IMR-90 (cell line): Measurements from ENCODE around the gene BMPER. TPM values are rescaled to one million over a fixed set of nuclear protein-coding genes. Genes with fewer than 3 reads are reported as not detected.

Experiments
- ATAC-seq: fragments of 200-7000 bp; cut with Tn5 transposase; 2 replicates; pipeline ENCODE4 v1.9.1; 2020; ENCODE audit warnings: low read depth, mild to moderate bottlenecking, moderate library complexity
- BruUV-seq: library from RNA; stranded (reverse); fragments of 400-500 nt; replicated peaks from 2 replicates; lab custom pipeline; 2021; lab: Mats Ljungman, UMichigan
- CTCF ChIA-PET: fragments of 300-600 bp; formaldehyde crosslinking; extraction: SDS; loops from one replicate; lab custom pipeline; 2021; ENCODE audit warnings: antibody characterized with exemption; lab: Yijun Ruan, JAX
- POLR2A ChIA-PET: fragments of 300-600 bp; sonication (Branson Sonifier 250); formaldehyde crosslinking; loops from one replicate; lab custom pipeline; 2022; ENCODE audit warnings: antibody characterized with exemption; ENCODE audit not compliant: unreplicated experiment; lab: Charles Lee
- DNase-seq: peaks from one replicate; pipeline ENCODE4 v3.0.0; 2013
- H2AFZ ChIP-seq: replicated peaks from 2 replicates; pipeline ENCODE3; 2013; ENCODE audit warnings: low read length, mild to moderate bottlenecking; ENCODE audit not compliant: poor library complexity
- H2AK5ac ChIP-seq: 2 replicates; pipeline ENCODE4 v1.6.1; 2013; ENCODE audit warnings: low read depth, low read length, inconsistent platforms
- H2AK9ac ChIP-seq: replicated peaks from 2 replicates; pipeline ENCODE3; 2013; ENCODE audit warnings: mild to moderate bottlenecking, low read depth, low read length, moderate library complexity; ENCODE audit not compliant: poor library complexity
- H2BK120ac ChIP-seq: 2 replicates; pipeline ENCODE4 v1.6.1; 2013; ENCODE audit warnings: low read depth, low read length, inconsistent platforms
- H2BK15ac ChIP-seq: 3 replicates; pipeline ENCODE4 v1.6.1; 2013; ENCODE audit warnings: low read depth, low read length, inconsistent platforms
- H2BK20ac ChIP-seq: 2 replicates; pipeline ENCODE4 v1.6.1; 2013; ENCODE audit warnings: low read depth, mild to moderate bottlenecking, inconsistent platforms, low read length, moderate library complexity
- H2BK5ac ChIP-seq: 2 replicates; pipeline ENCODE4 v1.6.1; 2013; ENCODE audit warnings: mild to moderate bottlenecking, low read depth, low read length, inconsistent platforms; ENCODE audit not compliant: poor library complexity, severe bottlenecking
- H3K14ac ChIP-seq: replicated peaks from 2 replicates; pipeline ENCODE4 v1.6.1; 2013; ENCODE audit warnings: low read depth, low read length, inconsistent platforms
- H3K18ac ChIP-seq: 2 replicates; pipeline ENCODE4 v1.6.1; 2013; ENCODE audit warnings: low read depth, low read length, control low read depth
- H3K23ac ChIP-seq: 2 replicates; pipeline ENCODE4 v1.6.1; 2013; ENCODE audit warnings: low read depth, low read length, inconsistent platforms
- H3K27ac ChIP-seq: 2 replicates; pipeline ENCODE4 v1.5.1; 2013; ENCODE audit warnings: mild to moderate bottlenecking, control low read depth, low read length; ENCODE audit not compliant: insufficient read depth
- H3K27me3 ChIP-seq: 2 replicates; pipeline ENCODE4 v1.6.1; 2013; ENCODE audit warnings: low read length; ENCODE audit not compliant: control insufficient read depth, insufficient read depth
- H3K36me3 ChIP-seq: 2 replicates; pipeline ENCODE4 v1.6.1; 2013; ENCODE audit warnings: low read length, mixed read lengths; ENCODE audit not compliant: control insufficient read depth, insufficient read depth
- H3K4ac ChIP-seq: 2 replicates; pipeline ENCODE4 v1.6.1; 2013; ENCODE audit warnings: low read depth, low read length, inconsistent platforms
- H3K4me1 ChIP-seq: 2 replicates; pipeline ENCODE4 v1.6.1; 2013; ENCODE audit warnings: low read length, mixed read lengths; ENCODE audit not compliant: control insufficient read depth, insufficient read depth
- H3K4me2 ChIP-seq: 2 replicates; pipeline ENCODE4 v1.6.1; 2013; ENCODE audit warnings: low read depth, mild to moderate bottlenecking, control low read depth, low read length, moderate library complexity
- H3K4me3 ChIP-seq: 2 replicates; pipeline ENCODE4 v1.5.1; 2013; ENCODE audit warnings: low read depth, mild to moderate bottlenecking, control low read depth, low read length, moderate library complexity; ENCODE audit not compliant: insufficient read depth
- H3K56ac ChIP-seq: 2 replicates; pipeline ENCODE4 v1.6.1; 2013; ENCODE audit warnings: low read length, inconsistent platforms; ENCODE audit not compliant: insufficient read depth; ENCODE audit errors: extremely low read depth
- H3K79me1 ChIP-seq, 2 experiments: 2 replicates each; pipeline ENCODE4 v1.6.1; 2013; ENCODE audit warnings: low read length in 2 of 2, inconsistent platforms in 1 of 2, low read depth in 1 of 2
- H3K9ac ChIP-seq: 2 replicates; pipeline ENCODE4 v1.6.1; 2013; ENCODE audit warnings: low read depth, low read length, control low read depth
- H3K9me1 ChIP-seq: 2 replicates; pipeline ENCODE4 v1.6.1; 2013; ENCODE audit warnings: low read length, inconsistent platforms; ENCODE audit not compliant: insufficient read depth
- H3K9me3 ChIP-seq: 2 replicates; pipeline ENCODE4 v1.6.1; 2013; ENCODE audit warnings: low read length; ENCODE audit not compliant: control insufficient read depth, insufficient read depth
- H4K20me1 ChIP-seq: 2 replicates; pipeline ENCODE4 v1.6.1; 2013; ENCODE audit warnings: low read length, inconsistent platforms; ENCODE audit not compliant: insufficient read depth
- H4K5ac ChIP-seq: 2 replicates; pipeline ENCODE4 v1.6.1; 2013; ENCODE audit warnings: mild to moderate bottlenecking, low read depth, low read length, control low read depth
- H4K8ac ChIP-seq, 2 experiments: 2 replicates each; pipeline ENCODE4 v1.6.1; 2013; ENCODE audit warnings: low read depth in 2 of 2, low read length in 2 of 2, control low read depth in 1 of 2, inconsistent platforms in 1 of 2
- H4K91ac ChIP-seq: 2 replicates; pipeline ENCODE4 v1.6.1; 2013; ENCODE audit warnings: low read depth, low read length, inconsistent platforms; ENCODE audit not compliant: insufficient read depth
- BHLHE40 ChIP-seq: fragments of 150-350 bp; IDR thresholded peaks from 2 replicates; pipeline ENCODE4 v1.6.1; 2016; ENCODE audit warnings: mild to moderate bottlenecking, low read depth, low read length
- CEBPB ChIP-seq: IDR thresholded peaks from 2 replicates; pipeline ENCODE4 v1.6.1; 2012; ENCODE audit warnings: low read depth, low read length, improper control_type of control experiment
- CHD1 ChIP-seq: IDR thresholded peaks from 2 replicates; pipeline ENCODE4 v1.6.1; 2012; ENCODE audit warnings: low read depth, low read length, improper control_type of control experiment
- CTCF ChIP-seq: conservative IDR thresholded peaks from 2 replicates; pipeline ENCODE4 v1.5.1; 2012; ENCODE audit warnings: mild to moderate bottlenecking, low read depth, low read length, improper control_type of control experiment
- FOS ChIP-seq: fragments of 150-350 bp; IDR thresholded peaks from 2 replicates; pipeline ENCODE4 v1.6.1; 2016; ENCODE audit warnings: low read depth, low read length
- MAFK ChIP-seq: IDR thresholded peaks from 2 replicates; pipeline ENCODE4 v1.6.1; 2012; ENCODE audit warnings: low read depth, low read length, improper control_type of control experiment
- MAZ ChIP-seq: IDR thresholded peaks from 2 replicates; pipeline ENCODE4 v1.6.1; 2012; ENCODE audit warnings: low read depth, mild to moderate bottlenecking, low read length, improper control_type of control experiment, moderate library complexity, borderline replicate concordance
- MXI1 ChIP-seq: IDR thresholded peaks from 2 replicates; pipeline ENCODE4 v1.6.1; 2012; ENCODE audit warnings: low read depth, mild to moderate bottlenecking, low read length, moderate library complexity, borderline replicate concordance
- NFE2L2 ChIP-seq: fragments of 150-350 bp; IDR thresholded peaks from 2 replicates; pipeline ENCODE4 v1.6.1; 2016; ENCODE audit warnings: low read depth, mild to moderate bottlenecking, low read length
- POLR2A ChIP-seq: IDR thresholded peaks from 2 replicates; pipeline ENCODE4 v1.6.1; 2012; ENCODE audit warnings: mild to moderate bottlenecking, low read depth, low read length
- RAD21 ChIP-seq: IDR thresholded peaks from 2 replicates; pipeline ENCODE4 v1.6.1; 2012; ENCODE audit warnings: low read length, improper control_type of control experiment
- RCOR1 ChIP-seq: IDR thresholded peaks from 2 replicates; pipeline ENCODE4 v1.6.1; 2012; ENCODE audit warnings: mild to moderate bottlenecking, low read length, improper control_type of control experiment; ENCODE audit not compliant: insufficient replicate concordance
- RFX5 ChIP-seq: IDR thresholded peaks from 2 replicates; pipeline ENCODE4 v1.8.0; 2012; ENCODE audit warnings: low read depth, mild to moderate bottlenecking, low read length, moderate library complexity
- SMC3 ChIP-seq: fragments of 150-350 bp; IDR thresholded peaks from 2 replicates; pipeline ENCODE4 v1.6.1; 2016; ENCODE audit warnings: low read depth, mild to moderate bottlenecking, antibody characterized with exemption, low read length, moderate library complexity
- USF2 ChIP-seq: fragments of 150-350 bp; IDR thresholded peaks from 2 replicates; pipeline ENCODE4 v1.6.1; 2017; ENCODE audit warnings: mild to moderate bottlenecking, antibody characterized with exemption, low read length, low read depth
- WGBS, 2 experiments: methylation state at CpG; one replicate each; pipeline versions ENCODE4 v1.1.5 to v1.1.7; 2013; ENCODE audit warnings: missing lambda C conversion rate in 2 of 2; ENCODE audit not compliant: insufficient read length in 1 of 2; ENCODE audit errors: extremely low coverage in 2 of 2; 5-methylcytosine and 5-hydroxymethylcytosine counted together
- dilution Hi-C: fragments of 300-500 bp; cut with HindIII; formaldehyde crosslinking; loops from one replicate; pipeline ENCODE4 v1.14.3; 2018; ENCODE audit warnings: low sequenced_read_pairs; ENCODE audit not compliant: unreplicated experiment
- in situ Hi-C: fragments of 300-500 bp; cut with MboI; formaldehyde crosslinking; loops from 3 replicates; pipeline ENCODE4 v1.14.3; 2019; ENCODE audit warnings: low sequenced_read_pairs, inconsistent platforms, mixed read lengths
- intact Hi-C: fragments of 100-400 bp; cut with micrococcal nuclease; formaldehyde crosslinking; loops from 2 replicates; pipeline ENCODE4 v1.10.0; 2022
- polyA plus RNA-seq, 3 experiments: library from polyadenylated mRNA; depleted of rRNA; stranded (reverse); fragments of >200 nt; gene quantifications; 2 replicates each; pipeline ENCODE4 v1.2.3, GENCODE V29; 2012; ENCODE audit warnings: low replicate concordance in 1 of 3
- total RNA-seq: library from RNA; depleted of rRNA; stranded (reverse); fragments of >200 nt; gene quantifications from 2 replicates; pipeline ENCODE4 v1.2.3, GENCODE V29; 2012

Gene BMPER
- total and polyA plus RNA-seq, 2 of the 4 experiments (the other 2 are of a cell fraction), result 6.2 to 7.9 TPM

- ChIA-PET CTCF (no interaction called here), POLR2A (no interaction called here)
- no peaks in the 10 kb centered on the region for H4K20me1 ChIP-seq
- H3K4me1 ChIP-seq, result peaks cover 4% of the 10 kb centered on the region
- H3K4ac ChIP-seq, result no peak overlapping the region
- H3K27me3 ChIP-seq, result no peaks in the 10 kb centered on the region
- 81% methylated on average over 4 of the region's 9 CpGs; no CpG with 5 or more reads in 1 of the 2 experiments for WGBS, 2 experiments
- H4K91ac ChIP-seq, result no peak overlapping the region; the same call in 1 of the 2 replicates
- intact Hi-C loops (loop anchor here (5.0 kb wide), 1 partner anchor 168 kb away; the partner anchor contains the start of gene BMPER), in situ Hi-C loops (no loop called here), dilution Hi-C loops (no loop called here)
- no peak overlapping the region for H3K4me2 ChIP-seq
- no peak overlapping the region for H3K4me3 ChIP-seq
- no peak overlapping the region for H2BK120ac ChIP-seq
- H3K9me3 ChIP-seq, result no peaks in the 10 kb centered on the region
- no peak overlapping the region for H3K27ac ChIP-seq
- H3K56ac ChIP-seq, result no peak overlapping the region
- H3K23ac ChIP-seq, result no peak overlapping the region
- no peak overlapping the region for H2BK5ac ChIP-seq
- no peaks in the 10 kb centered on the region; the same call in 1 of the 2 replicates for H3K9me1 ChIP-seq
- no peaks in the 10 kb centered on the region for H3K79me1 ChIP-seq
- no peak overlapping the region for H3K9ac ChIP-seq
- ATAC-seq (no peak), DNase-seq (no peak)
- no peak overlapping the region for H2AK5ac ChIP-seq
- H4K5ac ChIP-seq, result no peak overlapping the region; the same call in 1 of the 2 replicates
- H3K36me3 ChIP-seq, result peaks cover 7% of the 10 kb centered on the region
- H2BK20ac ChIP-seq, result no peak overlapping the region
- no peak overlapping the region; the same call in 1 of the 2 replicates for H3K18ac ChIP-seq
- no peak overlapping the region for H2AFZ ChIP-seq
- no peak overlapping the region for H2BK15ac ChIP-seq
- H3K14ac ChIP-seq, result no peak overlapping the region
- no TSS peak for BruUV-seq
- H2AK9ac ChIP-seq, result no peak overlapping the region
- H4K8ac ChIP-seq, result no peak overlapping the region
- TF ChIP-seq BHLHE40 (no peak), NFE2L2 (no peak), RAD21 (no peak), SMC3 (no peak), RFX5 (no peak), MAZ (no peak), FOS (no peak), USF2 (no peak), MAFK (no peak), CTCF (no peak), CEBPB (no peak), MXI1 (no peak), CHD1 (no peak), RCOR1 (no peak), POLR2A (no peak)
Observed at GRCh38 chr7:34075523-34076370, 170.4 kb downstream of the BMPER start.
